Measurements from ENCODE around the gene GNAI3. TPM values are rescaled to one million over a fixed set of nuclear protein-coding genes. Genes with fewer than 3 reads are reported as not detected.

GNAI3 gene
- total RNA-seq, 4 donors from 2014 or later: 5.1 to 7.2 (median 6.0) TPM

DNA sequence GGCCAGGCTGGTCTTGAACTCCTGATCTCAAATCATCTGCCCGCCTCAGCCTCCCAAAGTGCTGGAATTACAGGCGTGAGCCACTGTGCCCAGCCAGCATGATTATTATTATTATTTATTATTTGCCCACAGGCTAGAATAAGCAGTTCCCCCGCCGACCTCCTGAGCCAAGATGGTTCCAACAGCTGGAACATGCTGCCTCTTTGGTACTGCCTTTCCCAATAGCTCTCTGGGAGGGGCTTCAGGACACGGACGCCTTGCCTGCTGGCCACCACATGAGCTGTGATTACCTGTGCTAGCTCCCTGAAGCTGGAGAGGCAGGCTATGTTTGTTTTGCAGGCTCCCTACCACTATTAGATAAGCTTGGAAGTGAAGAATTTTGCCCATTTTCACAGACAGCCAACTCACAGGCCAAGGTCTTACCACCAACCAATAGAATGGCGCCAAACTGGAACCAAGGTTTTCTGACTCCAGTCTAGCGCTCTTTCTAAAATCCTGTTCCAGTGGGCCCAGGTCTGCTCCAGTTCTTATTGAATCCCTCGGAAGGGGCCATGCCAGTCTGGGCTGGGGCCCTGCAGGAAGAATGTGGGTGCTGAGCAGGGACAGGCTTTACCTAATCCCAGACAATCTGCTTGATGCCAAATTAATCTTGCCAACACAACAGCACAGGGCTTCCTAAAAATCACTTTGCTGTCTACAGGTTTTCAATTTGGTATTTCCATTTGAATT lies 10.8 kb upstream of the GNAI3 start:
- no peak for DNase-seq
- no peak overlapping the region for H3K27ac ChIP-seq
- H3K36me3 ChIP-seq: no peaks in the 10 kb centered on the region
- H3K4me3 ChIP-seq (replicated peaks in 1 of 3): no peak overlapping the region
- TF ChIP-seq, protein P1, sequence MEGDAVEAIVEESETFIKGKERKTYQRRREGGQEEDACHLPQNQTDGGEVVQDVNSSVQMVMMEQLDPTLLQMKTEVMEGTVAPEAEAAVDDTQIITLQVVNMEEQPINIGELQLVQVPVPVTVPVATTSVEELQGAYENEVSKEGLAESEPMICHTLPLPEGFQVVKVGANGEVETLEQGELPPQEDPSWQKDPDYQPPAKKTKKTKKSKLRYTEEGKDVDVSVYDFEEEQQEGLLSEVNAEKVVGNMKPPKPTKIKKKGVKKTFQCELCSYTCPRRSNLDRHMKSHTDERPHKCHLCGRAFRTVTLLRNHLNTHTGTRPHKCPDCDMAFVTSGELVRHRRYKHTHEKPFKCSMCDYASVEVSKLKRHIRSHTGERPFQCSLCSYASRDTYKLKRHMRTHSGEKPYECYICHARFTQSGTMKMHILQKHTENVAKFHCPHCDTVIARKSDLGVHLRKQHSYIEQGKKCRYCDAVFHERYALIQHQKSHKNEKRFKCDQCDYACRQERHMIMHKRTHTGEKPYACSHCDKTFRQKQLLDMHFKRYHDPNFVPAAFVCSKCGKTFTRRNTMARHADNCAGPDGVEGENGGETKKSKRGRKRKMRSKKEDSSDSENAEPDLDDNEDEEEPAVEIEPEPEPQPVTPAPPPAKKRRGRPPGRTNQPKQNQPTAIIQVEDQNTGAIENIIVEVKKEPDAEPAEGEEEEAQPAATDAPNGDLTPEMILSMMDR (IDR thresholded peaks at IDR 0.05): no peak
- no peak for TF ChIP-seq POLR2A (IDR thresholded peaks at IDR 0.05)
- H3K4me1 ChIP-seq: peaks cover 1 to 13% of the 10 kb centered on the region in 2 donors
- no peaks in the 10 kb centered on the region for H3K9me3 ChIP-seq
- 88 to 91% methylated on average over 8 to 9 of the region's 9 CpGs for WGBS, 2 donors
- intact Hi-C loops (cut with DNase I): loop anchor here (10.0 kb wide), 1 partner anchor 273 kb away; no protein-coding TSS in a partner anchor
- H3K27me3 ChIP-seq: no peaks in the 10 kb centered on the region

DNA sequence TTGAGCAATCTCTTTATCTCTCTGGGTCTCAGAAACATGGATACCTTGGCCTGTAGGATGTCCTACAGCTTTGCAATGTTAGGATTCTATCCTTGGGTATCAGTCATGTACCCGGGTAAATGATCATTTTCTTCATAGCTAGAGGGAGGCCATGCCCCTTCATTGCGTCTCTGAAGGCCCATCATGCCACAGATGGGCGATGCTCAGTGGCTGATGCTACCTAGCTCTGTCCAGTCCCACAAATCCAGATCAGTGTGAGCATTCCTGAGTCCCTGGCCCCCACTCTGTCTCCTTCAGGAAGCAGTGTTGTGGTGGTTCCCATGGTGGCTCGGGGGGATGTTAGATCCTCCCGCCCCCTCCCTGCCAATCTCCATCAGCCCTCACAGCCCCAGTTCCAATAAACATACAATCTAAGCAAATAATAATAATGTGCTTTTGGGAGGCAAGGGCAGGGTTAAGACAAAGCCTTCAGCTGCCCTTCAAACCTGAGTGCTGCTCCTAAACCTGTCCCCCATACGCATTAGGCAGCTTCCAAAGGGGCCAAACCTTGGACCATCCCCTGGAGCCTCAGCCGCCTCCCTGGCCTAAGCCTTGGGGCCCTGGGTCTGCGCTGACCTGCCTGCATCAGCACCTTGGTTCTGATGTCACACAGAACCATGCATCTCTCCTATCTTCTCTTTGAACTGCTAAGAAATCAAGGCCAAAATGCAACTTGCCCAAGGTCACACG lies 9.4 kb upstream of the GNAI3 start:
- no peak for TF ChIP-seq POLR2A (IDR thresholded peaks at IDR 0.05)
- TF ChIP-seq, protein P1 (IDR thresholded peaks at IDR 0.05): no peak
- DNase-seq: no peak
- no peaks in the 10 kb centered on the region for H3K27me3 ChIP-seq
- peak overlapping the region in 1 of 3 donors; percentile 45 for H3K27ac ChIP-seq
- H3K4me1 ChIP-seq: peaks cover 0 to 11% of the 10 kb centered on the region in 2 donors
- intact Hi-C loops (cut with DNase I): loop anchor here (10.0 kb wide), 1 partner anchor 274 kb away; no protein-coding TSS in a partner anchor
- H3K9me3 ChIP-seq: no peaks in the 10 kb centered on the region
- H3K4me3 ChIP-seq (replicated peaks in 1 of 3): no peak overlapping the region
- WGBS, 2 donors: 86 to 89% methylated on average over 7 to 9 of the region's 9 CpGs
- no peaks in the 10 kb centered on the region for H3K36me3 ChIP-seq

DNA sequence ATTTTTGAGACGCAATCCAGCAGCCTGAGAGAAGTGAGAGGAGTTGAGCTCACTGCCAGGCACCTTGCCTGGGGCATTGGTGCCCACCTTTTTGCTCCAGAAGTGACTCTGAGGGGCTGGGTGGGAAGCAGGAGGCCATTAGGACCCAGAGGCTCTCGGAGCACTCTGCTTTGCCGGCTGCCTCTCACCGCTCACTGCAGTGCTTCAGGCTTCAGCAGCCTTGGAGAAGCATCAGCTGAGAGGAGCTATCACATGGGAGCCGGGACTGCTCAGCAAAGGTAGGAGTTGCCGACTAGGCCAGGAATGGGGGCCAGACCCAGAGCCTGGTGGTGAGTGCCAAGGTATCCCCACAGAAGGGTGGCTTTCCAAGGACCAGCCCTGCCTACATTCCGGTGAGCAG lies 8.7 kb upstream of the GNAI3 start, which contains the start of gene GPR61:
Gene GPR61, plus strand, starts transcription at position 197 of the 400 bp plus-strand sequence. CDS start 3,151 bp downstream, outside the sequence.
- Histone ChIP-seq H3K27ac (peak within 1 kb of the TSS in 2 of 3 donors; percentile 45 to 50), H3K27me3 (no peaks in the 10 kb centered on the region), H3K9me3 (no peaks in the 10 kb centered on the region), H3K4me1 (peaks cover 0 to 11% of the 10 kb centered on the region in 2 donors), H3K4me3 (replicated peaks in 1 of 3) (no peak within 1 kb of the TSS), H3K36me3 (no peaks in the 10 kb centered on the region)
- peak; percentile 80 to 83 for DNase-seq
- TF ChIP-seq, protein P1 (IDR thresholded peaks at IDR 0.05): no peak
- TF ChIP-seq POLR2A (IDR thresholded peaks at IDR 0.05): no peak
- intact Hi-C loops (cut with DNase I): loop anchor here (10.0 kb wide), 2 partner anchors 275 to 445 kb away; partner anchors contain the start of gene AHCYL1
- WGBS, 2 donors: 21 to 36% methylated on average over 6 to 7 of the region's 7 CpGs

DNA sequence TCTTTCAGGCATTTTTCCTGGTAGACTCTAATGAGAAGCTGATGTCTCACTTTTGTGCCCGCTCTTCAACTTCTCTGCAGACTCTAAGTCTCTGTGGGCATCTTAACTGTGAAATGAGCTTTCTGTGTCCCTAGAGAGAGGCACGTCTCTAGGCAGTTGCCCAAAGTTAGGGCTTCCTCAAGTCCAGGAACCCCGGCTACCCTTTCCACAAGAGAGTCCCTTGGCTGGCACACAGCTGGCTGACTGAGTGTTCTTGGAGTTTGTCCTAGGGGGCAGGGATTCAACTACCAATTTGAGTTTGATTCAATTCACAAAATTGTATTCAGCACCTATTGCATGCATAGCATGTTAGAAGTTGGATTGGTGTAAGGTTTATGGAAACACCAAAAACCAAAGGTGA lies 7.3 kb upstream of the GNAI3 start:
- no peak overlapping the region for H3K27ac ChIP-seq
- no peaks in the 10 kb centered on the region for H3K27me3 ChIP-seq
- H3K4me3 ChIP-seq (replicated peaks in 1 of 3): no peak overlapping the region
- TF ChIP-seq, protein P1 (IDR thresholded peaks at IDR 0.05): no peak
- no peak for TF ChIP-seq POLR2A (IDR thresholded peaks at IDR 0.05)
- H3K9me3 ChIP-seq: no peaks in the 10 kb centered on the region
- H3K36me3 ChIP-seq: no peaks in the 10 kb centered on the region
- WGBS, 2 donors: 65 to 87% methylated on average over 3 of the region's 3 CpGs
- intact Hi-C loops (cut with DNase I): loop anchor here (10.0 kb wide), 1 partner anchor 444 kb away; the partner anchor contains the start of gene AHCYL1
- DNase-seq: no peak
- peaks cover 0 to 11% of the 10 kb centered on the region in 2 donors for H3K4me1 ChIP-seq

All from thyroid gland (tissue), 4 donors.